NOMO-1 treated with dmso at 0.1 percent for 144 hours (cell line): Measurements from ENCODE around the gene TRIM9.

Experiments used
- DNase-seq: peaks from one replicate; lab custom pipeline; 2025; ENCODE audit not compliant: unreplicated experiment; lab: John Stamatoyannopoulos, UW

Gene TRIM9

DNA sequence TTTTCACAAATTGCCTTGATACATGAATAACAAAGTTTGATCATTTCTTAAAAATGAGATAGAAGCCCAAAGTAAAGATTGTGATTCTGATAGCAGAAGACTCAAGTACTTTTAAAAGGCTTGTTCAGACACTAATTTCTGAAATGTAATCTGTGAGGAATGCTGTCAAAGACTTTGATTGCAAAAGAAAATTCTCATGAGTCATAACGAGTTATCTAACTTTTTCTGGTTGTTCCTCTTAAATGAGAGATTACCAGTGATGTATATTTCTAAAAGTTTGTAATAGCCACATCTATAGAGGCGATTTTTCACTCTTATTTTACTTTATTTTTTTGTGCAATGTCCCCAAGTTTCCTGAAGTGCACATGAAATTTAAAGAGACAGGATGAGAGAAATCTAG lies 157.6 kb downstream of the TRIM9 start:
- DNase-seq, result no peak

- DNase-seq, result no peak
Observed at GRCh38 chr14:50936882-50937281, 158.0 kb downstream of the TRIM9 start.

DNA sequence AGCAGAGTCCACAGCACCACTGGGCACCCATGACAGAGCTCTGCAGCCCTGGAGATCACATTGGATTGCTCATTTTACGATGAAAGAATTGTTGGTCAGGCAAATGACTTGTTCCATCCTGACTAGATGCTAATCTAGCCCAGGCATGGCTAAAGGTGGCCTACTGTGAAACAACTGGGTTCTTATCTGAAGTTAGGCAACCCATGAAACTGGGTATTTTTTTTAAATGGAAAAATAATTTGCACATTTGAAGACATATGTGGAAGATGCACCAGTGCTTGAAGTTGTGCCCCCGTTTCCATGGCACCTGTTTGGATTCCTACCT lies 158.9 kb downstream of the TRIM9 start:
- DNase-seq, result no peak

GRCh38 chr14:50935126-50936015 lies 159.5 kb downstream of the TRIM9 start:
- DNase-seq, result no peak

GRCh38 chr14:50932592-50933495 lies 162.1 kb downstream of the TRIM9 start:
- no peak for DNase-seq

DNA sequence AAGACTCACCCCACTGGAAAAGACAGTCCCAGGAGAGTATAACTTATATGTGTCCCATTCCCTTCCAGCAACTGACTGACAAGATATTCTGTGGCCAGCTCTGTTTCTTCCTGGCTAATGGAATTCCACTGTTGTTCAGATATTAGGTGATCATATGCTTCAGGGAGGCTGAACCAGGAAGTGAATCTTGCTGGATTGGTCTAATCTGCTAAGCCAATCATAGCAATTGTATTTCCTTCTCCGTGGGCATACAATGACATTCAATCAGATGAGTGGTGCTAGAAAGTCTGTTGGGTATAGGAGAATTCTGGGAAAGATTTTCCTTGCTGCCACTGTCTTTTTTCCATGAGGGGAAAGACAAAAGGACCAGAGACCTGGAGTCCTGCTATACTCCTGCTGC lies 162.7 kb downstream of the TRIM9 start:
- DNase-seq, result no peak

DNA sequence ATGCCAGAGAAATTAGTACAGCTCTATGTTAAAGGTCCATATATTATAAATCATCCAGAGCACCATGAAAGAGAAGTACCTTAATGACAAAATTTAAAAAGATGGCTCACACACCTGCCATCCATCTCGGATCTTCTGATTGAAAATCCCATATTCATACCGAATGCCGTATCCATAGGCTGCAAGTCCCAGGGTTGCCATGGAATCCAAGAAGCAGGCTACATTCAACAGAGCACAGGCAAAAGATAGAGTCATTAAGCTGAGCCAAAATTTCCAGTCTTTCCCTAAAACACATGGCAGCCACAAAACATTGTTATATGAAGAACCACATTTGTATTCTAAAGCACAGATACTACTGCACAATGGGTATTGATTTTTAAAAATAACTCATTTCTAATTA lies 163.3 kb downstream of the TRIM9 start:
- no peak for DNase-seq

- DNase-seq, result no peak
Observed at GRCh38 chr14:50929506-50929905, 165.4 kb downstream of the TRIM9 start.

DNA sequence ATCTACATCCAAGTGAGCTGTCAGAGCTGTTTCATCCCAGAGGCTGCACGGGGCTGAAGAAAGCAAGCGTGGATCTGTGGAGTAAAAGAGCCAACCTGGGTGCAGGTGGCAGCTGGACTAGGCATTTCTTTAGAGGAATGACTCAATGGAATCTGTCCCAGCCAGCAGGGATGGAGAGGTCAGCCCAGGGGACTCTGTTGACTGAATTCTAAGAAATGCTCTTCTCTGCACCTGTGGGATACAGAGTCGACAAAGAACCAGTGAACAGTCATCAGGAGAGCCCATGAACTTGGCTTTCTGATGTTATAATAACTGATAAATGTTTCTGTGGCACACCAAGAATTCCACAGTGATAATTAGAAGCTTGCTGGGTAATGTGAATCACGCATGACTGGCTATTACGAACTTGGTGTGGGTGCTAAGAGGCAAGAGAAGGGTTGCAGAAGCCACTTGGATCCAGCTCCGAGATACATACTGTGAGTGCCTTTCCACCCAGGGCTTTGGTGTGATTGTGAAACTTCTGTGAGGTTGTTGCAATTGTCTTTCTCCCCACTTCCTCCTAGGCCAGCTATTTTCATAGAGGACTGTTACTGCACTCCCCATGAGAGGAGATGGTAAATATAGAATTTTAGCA lies 166.8 kb downstream of the TRIM9 start:
- DNase-seq, result peak; percentile 90

- DNase-seq, result peak; percentile 63
Observed at GRCh38 chr14:50926851-50927386, 168.0 kb downstream of the TRIM9 start.
